Sigmoid colon (tissue), 7 donors: ENCODE results near the gene MLLT10. TPM values are rescaled to one million over a fixed set of nuclear protein-coding genes. Genes with fewer than 3 reads are reported as not detected.

Experiments
- DNase-seq: peaks from one replicate; pipeline ENCODE4 v3.0.0-alpha.2; 2019
- H3K27ac ChIP-seq, 4 donors: fragments of 200-600 bp; sonication (generic); one replicate each; pipeline ENCODE4 v1.5.1; 2016 to 2019; ENCODE audit warnings: mild to moderate bottlenecking in 1 of 4
- H3K27me3 ChIP-seq, 3 donors: fragments of 200-600 bp; sonication (generic); one replicate each; pipeline ENCODE4 v1.5.1; 2019; ENCODE audit warnings: mild to moderate bottlenecking in 1 of 3
- H3K36me3 ChIP-seq, 4 donors: fragments of 200-600 bp; sonication (generic); one replicate each; pipeline ENCODE4 v1.5.1; 2016 to 2019
- H3K4me1 ChIP-seq, 4 donors: fragments of 200-600 bp; sonication (generic); one replicate each; pipeline ENCODE4 v1.5.1; 2017 to 2019
- H3K4me3 ChIP-seq, 4 donors: fragments of 200-600 bp; sonication (generic); one replicate each; pipeline ENCODE4 v1.5.1; 2017 to 2019; ENCODE audit warnings: mild to moderate bottlenecking in 2 of 4, moderate library complexity in 1 of 4
- H3K9me3 ChIP-seq, 4 donors: fragments of 200-600 bp in 3 of 4; sonication (generic) in 3 of 4; one replicate each; pipeline versions ENCODE4 v1.5.1 to v1.6.1; 2013 to 2019
- EP300 ChIP-seq, 4 donors: sonication (generic); formaldehyde crosslinking; IDR thresholded peaks; one replicate each; pipeline ENCODE4 v1.6.1; 2017; ENCODE audit warnings: antibody characterized with exemption in 4 of 4
- POLR2A ChIP-seq, 2 donors: fragments of 450-650 bp; IDR thresholded peaks; one replicate each; pipeline ENCODE4 v1.6.1; 2016; ENCODE audit warnings: antibody characterized with exemption in 2 of 2, mild to moderate bottlenecking in 2 of 2, moderate library complexity in 2 of 2
- POLR2AphosphoS5 ChIP-seq, 4 donors: sonication (generic); formaldehyde crosslinking; IDR thresholded peaks; one replicate each; pipeline ENCODE4 v1.6.1; 2017; ENCODE audit warnings: antibody characterized with exemption in 4 of 4
- WGBS, 2 donors: extraction: QIAGEN DNeasy Blood & Tissue Kit; methylation state at CpG; one replicate each; pipeline ENCODE4 v1.1.7; 2013; 5-methylcytosine and 5-hydroxymethylcytosine counted together
- intact Hi-C: fragments of 100-400 bp; cut with DNase I; formaldehyde crosslinking; loops from one replicate; pipeline ENCODE4 v1.15.1; 2023
- polyA plus RNA-seq, 3 donors: library from polyadenylated mRNA; stranded (reverse); fragments of 200-250 nt; gene quantifications; one replicate each; pipeline ENCODE4 v1.2.3, GENCODE V29; 2013
- total RNA-seq, 4 donors: library from RNA; depleted of rRNA; stranded (reverse); fragments of >200 nt; gene quantifications; one replicate each; pipeline ENCODE4 v1.1.0, GENCODE V29; 2016
- TF ChIP-seq, protein P1 (sequence below), 4 experiments: fragments of 450-650 bp in 3 of 4; fragments of 200-600 bp in 1 of 4; IDR thresholded peaks; one replicate each; pipeline ENCODE4 v1.5.1; 2016 to 2019; ENCODE audit warnings: antibody characterized with exemption in 4 of 4, mild to moderate bottlenecking in 3 of 4, moderate library complexity in 2 of 4
- donor health status: healthy with polysubstance abuse.
- donor health status: Bipolar disorder and iron deficiency.
- donor health status: healthy.

The MLLT10 gene
- total and polyA plus RNA-seq, 7 donors = 8.6 to 53.7 (median 36.0) TPM

DNA sequence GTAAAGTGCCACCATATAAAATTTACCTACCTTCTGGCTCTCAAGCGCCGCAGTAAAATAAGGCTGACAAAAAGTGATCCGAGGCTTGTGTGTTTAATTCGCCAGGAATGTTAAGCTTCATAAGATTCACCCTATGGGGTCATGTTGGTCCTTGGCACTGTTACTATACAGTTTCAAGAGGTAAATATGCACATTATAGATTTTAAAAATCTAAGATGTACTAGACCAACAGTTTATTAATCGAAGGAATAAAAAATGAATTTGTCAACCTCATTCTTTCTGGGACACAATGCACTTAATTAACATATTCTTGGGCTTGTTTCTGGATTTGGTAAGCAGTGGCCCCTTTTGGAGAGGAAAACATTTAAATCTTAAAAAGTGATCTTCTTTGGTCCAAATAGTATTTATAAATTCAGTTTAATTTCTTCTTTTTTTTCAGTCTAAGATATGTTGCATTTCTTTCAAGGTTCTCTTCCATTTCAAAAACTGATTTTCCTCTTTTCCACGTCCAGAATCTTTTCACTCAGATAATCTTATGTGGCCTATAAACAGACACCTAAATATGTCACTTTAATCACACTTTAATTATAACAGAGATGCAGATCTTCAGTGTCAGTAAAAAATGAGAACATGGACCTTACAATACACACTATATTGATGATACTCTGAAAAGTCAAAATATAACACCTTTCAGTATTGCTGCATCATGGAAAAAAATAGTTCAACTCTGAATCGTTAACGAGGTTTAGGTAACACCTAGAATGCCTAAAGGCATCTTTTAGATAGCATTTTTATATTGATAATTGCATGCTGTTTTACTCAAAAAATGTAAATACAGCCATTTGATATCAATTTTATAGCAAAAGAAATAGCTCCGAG lies 4.8 kb upstream of the MLLT10 start:
- Histone ChIP-seq H3K27me3 (no peaks in the 10 kb centered on the region), H3K27ac (peak overlapping the region; percentile 97 to 99 (median 98)), H3K4me3 (peak overlapping the region in 2 of 4 donors; percentile 66 to 74), H3K4me1 (peaks cover 0 to 44% (median 21%) of the 10 kb centered on the region in 4 donors), H3K9me3 (no peaks in the 10 kb centered on the region), H3K36me3 (no peaks in the 10 kb centered on the region)
- DNase-seq = no peak
- TF ChIP-seq POLR2A (IDR thresholded peaks at IDR 0.05) (no peak), POLR2AphosphoS5 (IDR thresholded peaks at IDR 0.05) (no peak), EP300 (IDR thresholded peaks at IDR 0.05) (no peak)
- TF ChIP-seq, protein P1, sequence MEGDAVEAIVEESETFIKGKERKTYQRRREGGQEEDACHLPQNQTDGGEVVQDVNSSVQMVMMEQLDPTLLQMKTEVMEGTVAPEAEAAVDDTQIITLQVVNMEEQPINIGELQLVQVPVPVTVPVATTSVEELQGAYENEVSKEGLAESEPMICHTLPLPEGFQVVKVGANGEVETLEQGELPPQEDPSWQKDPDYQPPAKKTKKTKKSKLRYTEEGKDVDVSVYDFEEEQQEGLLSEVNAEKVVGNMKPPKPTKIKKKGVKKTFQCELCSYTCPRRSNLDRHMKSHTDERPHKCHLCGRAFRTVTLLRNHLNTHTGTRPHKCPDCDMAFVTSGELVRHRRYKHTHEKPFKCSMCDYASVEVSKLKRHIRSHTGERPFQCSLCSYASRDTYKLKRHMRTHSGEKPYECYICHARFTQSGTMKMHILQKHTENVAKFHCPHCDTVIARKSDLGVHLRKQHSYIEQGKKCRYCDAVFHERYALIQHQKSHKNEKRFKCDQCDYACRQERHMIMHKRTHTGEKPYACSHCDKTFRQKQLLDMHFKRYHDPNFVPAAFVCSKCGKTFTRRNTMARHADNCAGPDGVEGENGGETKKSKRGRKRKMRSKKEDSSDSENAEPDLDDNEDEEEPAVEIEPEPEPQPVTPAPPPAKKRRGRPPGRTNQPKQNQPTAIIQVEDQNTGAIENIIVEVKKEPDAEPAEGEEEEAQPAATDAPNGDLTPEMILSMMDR (IDR thresholded peaks at IDR 0.05) = no peak
- intact Hi-C loops = loop anchor here (5.0 to 10.0 kb wide), 2 partner anchors 813 to 906 kb away; no protein-coding TSS in a partner anchor
- WGBS, 2 donors = 82 to 88% methylated on average over 9 of the region's 9 CpGs

DNA sequence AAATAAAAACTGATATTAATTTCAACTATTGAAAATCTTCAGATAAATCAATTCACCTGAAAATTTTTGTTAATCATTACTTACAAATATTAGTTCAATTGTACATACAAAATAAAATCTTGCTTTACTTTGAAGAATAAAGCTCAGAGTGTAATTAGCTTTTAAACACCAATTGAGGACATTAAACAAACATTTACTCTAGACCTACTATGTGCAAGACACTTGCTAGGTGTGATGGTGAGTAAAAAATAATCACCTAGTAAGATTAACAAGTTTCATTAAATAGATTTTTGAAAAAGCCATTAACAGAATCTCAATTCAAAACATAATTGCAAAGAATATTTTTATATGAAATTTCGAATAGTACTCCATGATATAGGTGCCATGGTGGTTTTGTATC lies 3.9 kb upstream of the MLLT10 start:
- Histone ChIP-seq H3K27ac (peak overlapping the region; percentile 95 to 99 (median 97)), H3K36me3 (no peaks in the 10 kb centered on the region), H3K4me1 (peaks cover 0 to 39% (median 20%) of the 10 kb centered on the region in 4 donors), H3K27me3 (no peaks in the 10 kb centered on the region), H3K4me3 (no peak overlapping the region), H3K9me3 (no peaks in the 10 kb centered on the region)
- TF ChIP-seq POLR2AphosphoS5 (IDR thresholded peaks at IDR 0.05) (no peak), POLR2A (IDR thresholded peaks at IDR 0.05) (no peak), EP300 (IDR thresholded peaks at IDR 0.05) (no peak)
- TF ChIP-seq, protein P1 (IDR thresholded peaks at IDR 0.05) = no peak
- 87 to 89% methylated on average over 1 of the region's 1 CpG for WGBS, 2 donors
- intact Hi-C loops = loop anchor here (5.0 to 10.0 kb wide), 3 partner anchors 475 to 1905 kb away; partner anchors contain the start of genes BMI1, DNAJC1 and OTUD1
- no peak for DNase-seq

DNA sequence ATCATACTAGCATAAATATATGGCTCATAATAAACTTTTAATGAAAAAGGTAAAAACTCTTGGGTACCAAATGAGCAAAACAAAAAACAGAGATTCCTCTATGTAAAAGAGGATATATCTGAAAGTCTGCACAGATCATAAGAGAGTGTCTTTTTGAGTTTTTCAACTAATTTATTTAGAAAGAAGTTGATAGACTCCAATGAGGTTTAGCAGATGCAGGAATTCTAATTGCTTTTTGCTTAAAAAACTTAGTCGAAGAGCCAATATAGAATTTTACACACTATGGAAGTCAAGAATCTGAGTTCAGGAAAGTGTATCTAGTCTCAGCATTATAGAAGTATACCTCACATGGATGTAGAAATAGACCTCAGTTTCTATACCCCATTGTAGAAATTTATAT lies 3.4 kb upstream of the MLLT10 start:
- intact Hi-C loops = loop anchor here (5.0 to 10.0 kb wide), 3 partner anchors 474 to 1904 kb away; partner anchors contain the start of genes BMI1, DNAJC1 and OTUD1
- TF ChIP-seq EP300 (IDR thresholded peaks at IDR 0.05) (no peak), POLR2AphosphoS5 (IDR thresholded peaks at IDR 0.05) (no peak), POLR2A (IDR thresholded peaks at IDR 0.05) (no peak)
- TF ChIP-seq, protein P1 (IDR thresholded peaks at IDR 0.05) = no peak
- Histone ChIP-seq H3K4me1 (peaks cover 0 to 44% (median 22%) of the 10 kb centered on the region in 4 donors), H3K27me3 (no peaks in the 10 kb centered on the region), H3K27ac (peak overlapping the region; percentile 95 to 99 (median 97)), H3K4me3 (no peak overlapping the region), H3K36me3 (no peaks in the 10 kb centered on the region), H3K9me3 (no peaks in the 10 kb centered on the region)
- 0 to 47% methylated on average over 1 of the region's 1 CpG for WGBS, 2 donors
- no peak for DNase-seq

GRCh38 chr10:21531164-21531563 lies 2.9 kb upstream of the MLLT10 start:
- Histone ChIP-seq H3K27ac (peak overlapping the region; percentile 95 to 99 (median 97)), H3K27me3 (no peaks in the 10 kb centered on the region), H3K36me3 (no peaks in the 10 kb centered on the region), H3K9me3 (no peaks in the 10 kb centered on the region), H3K4me3 (no peak overlapping the region), H3K4me1 (peaks cover 0 to 49% (median 27%) of the 10 kb centered on the region in 4 donors)
- DNase-seq = no peak
- TF ChIP-seq EP300 (IDR thresholded peaks at IDR 0.05) (no peak), POLR2AphosphoS5 (IDR thresholded peaks at IDR 0.05) (no peak), POLR2A (IDR thresholded peaks at IDR 0.05) (no peak)
- TF ChIP-seq, protein P1 (IDR thresholded peaks at IDR 0.05) = no peak
- WGBS, 2 donors = 82 to 85% methylated on average over 1 of the region's 1 CpG
- intact Hi-C loops = loop anchor here (5.0 to 10.0 kb wide), 3 partner anchors 474 to 1904 kb away; partner anchors contain the start of genes BMI1, DNAJC1 and OTUD1
